Measurements from ENCODE around the gene GRIN3A.

GRIN3A gene

DNA sequence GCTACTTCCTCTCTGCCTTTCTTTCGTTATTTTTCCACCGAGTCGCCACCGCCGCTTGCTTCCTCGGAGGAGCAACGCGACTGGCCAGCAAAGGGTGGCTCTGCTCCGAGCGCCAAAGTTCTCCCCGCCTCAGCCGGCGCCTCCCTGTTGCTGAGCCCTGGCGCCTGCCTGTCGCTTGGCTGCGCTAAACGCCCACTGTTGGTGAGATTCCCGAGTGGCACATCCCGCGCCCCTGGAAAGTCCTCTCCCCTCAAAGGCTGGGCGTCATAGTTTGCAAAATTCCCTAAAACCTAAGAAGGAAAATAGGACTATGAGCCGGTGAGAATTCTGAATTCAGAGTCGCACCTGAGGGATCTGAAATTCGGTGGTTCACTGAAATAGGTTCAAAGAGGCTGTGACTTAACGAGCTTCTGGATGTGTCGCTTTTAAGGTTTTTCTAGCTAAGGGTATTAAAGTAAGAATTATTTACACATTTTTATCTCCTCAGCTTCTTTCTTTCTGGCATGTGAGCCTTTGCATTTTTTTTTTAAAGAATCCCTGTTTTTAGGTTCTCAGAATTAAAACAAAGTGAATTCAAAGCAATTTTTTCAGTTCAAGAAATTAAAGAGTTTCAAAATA, at the start of gene GRIN3A:
Gene GRIN3A (minus strand): TSS at position 82 of the 618 bp plus-strand sequence. CDS start 668 bp downstream, outside the sequence.
- Histone ChIP-seq H3K9me2 (replicated peaks; ENCODE audit: low read depth, low read length) (no peaks in the 10 kb centered on the region), H3K79me2 (ENCODE audit: insufficient read depth, low read length) (no peaks in the 10 kb centered on the region), H3K9ac (ENCODE audit: low read depth, low read length, poor library complexity, severe bottlenecking) (no peak within 1 kb of the TSS), H3K4me1 (ENCODE audit: insufficient read depth, low read length, poor library complexity, severe bottlenecking) (no peaks in the 10 kb centered on the region), H3K27me3 (ENCODE audit: insufficient read depth, low read length, poor library complexity, severe bottlenecking) (no peaks in the 10 kb centered on the region), H3K9me3 (ENCODE audit: insufficient read depth, low read depth, low read length) (no peaks in the 10 kb centered on the region), H3K4me2 (ENCODE audit: low read depth, low read length, poor library complexity, severe bottlenecking) (no peak within 1 kb of the TSS), H4K20me1 (ENCODE audit: insufficient read depth, low read length, poor library complexity, severe bottlenecking) (no peaks in the 10 kb centered on the region), H3K4me3 (ENCODE audit: low read length, poor library complexity, severe bottlenecking) (no peak within 1 kb of the TSS), H3F3A (ENCODE audit: low read depth) (no peaks in the 10 kb centered on the region), H2AFZ (ENCODE audit: low read length) (no peak within 1 kb of the TSS), H3K36me3 (ENCODE audit: insufficient read depth, low read length) (no peaks in the 10 kb centered on the region)
- TF ChIP-seq EZH2phosphoT487 (IDR thresholded peaks at IDR 0.05; ENCODE audit: borderline replicate concordance): no peak
- TF ChIP-seq, protein P1, sequence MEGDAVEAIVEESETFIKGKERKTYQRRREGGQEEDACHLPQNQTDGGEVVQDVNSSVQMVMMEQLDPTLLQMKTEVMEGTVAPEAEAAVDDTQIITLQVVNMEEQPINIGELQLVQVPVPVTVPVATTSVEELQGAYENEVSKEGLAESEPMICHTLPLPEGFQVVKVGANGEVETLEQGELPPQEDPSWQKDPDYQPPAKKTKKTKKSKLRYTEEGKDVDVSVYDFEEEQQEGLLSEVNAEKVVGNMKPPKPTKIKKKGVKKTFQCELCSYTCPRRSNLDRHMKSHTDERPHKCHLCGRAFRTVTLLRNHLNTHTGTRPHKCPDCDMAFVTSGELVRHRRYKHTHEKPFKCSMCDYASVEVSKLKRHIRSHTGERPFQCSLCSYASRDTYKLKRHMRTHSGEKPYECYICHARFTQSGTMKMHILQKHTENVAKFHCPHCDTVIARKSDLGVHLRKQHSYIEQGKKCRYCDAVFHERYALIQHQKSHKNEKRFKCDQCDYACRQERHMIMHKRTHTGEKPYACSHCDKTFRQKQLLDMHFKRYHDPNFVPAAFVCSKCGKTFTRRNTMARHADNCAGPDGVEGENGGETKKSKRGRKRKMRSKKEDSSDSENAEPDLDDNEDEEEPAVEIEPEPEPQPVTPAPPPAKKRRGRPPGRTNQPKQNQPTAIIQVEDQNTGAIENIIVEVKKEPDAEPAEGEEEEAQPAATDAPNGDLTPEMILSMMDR (conservative IDR thresholded peaks at IDR 0.05; ENCODE audit: low read length): no peak

DNA sequence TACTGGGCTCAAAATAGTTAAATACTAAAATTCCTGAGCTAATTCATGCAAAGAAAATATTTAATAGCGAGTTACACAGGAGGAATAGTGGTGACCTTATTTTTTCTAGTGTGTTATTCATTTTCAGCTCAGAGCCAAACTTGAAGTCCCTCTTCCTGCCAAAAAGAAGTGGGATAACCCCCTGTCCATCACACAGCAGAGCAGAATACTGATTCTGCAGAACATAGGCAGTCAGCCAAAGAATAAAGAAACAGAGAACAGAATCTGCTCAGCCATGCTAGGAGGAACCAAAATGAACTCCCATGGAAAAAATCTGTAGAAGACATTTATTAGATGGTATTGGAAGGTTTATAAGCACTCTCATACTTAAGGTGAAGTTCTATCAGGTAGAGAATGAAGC, 49.4 kb upstream of the GRIN3A start:
- Histone ChIP-seq H3K4me1 (ENCODE audit: insufficient read depth, low read length, poor library complexity, severe bottlenecking) (no peaks in the 10 kb centered on the region), H3K9me3 (ENCODE audit: insufficient read depth, low read depth, low read length) (no peaks in the 10 kb centered on the region)

DNA sequence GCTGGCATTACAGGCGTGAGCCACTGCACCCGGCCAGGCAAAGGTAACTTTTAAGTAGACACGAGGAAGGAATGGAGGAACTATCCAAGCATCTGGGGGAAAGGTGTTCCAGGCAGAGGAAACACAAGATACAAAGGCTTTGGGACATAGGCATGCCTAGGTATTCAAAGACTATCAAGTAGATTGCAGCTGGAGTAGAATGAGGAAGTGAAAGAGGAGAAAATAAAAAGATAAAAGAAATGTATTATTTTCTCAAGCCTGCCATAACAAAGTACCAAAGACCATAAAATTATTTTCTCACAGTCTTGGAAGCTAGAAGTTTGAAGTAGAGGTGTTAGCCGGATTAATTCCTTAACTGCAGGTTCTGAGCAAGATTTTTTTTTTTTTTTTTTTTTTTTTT, 39.9 kb upstream of the GRIN3A start:
- H3K4me3 ChIP-seq (ENCODE audit: low read length, poor library complexity, severe bottlenecking): no peak overlapping the region
- H3F3A ChIP-seq (ENCODE audit: low read depth): no peaks in the 10 kb centered on the region
- H3K36me3 ChIP-seq (ENCODE audit: insufficient read depth, low read length): no peaks in the 10 kb centered on the region
- no peaks in the 10 kb centered on the region for H3K4me1 ChIP-seq (ENCODE audit: insufficient read depth, low read length, poor library complexity, severe bottlenecking)
- no peaks in the 10 kb centered on the region for H3K9me3 ChIP-seq (ENCODE audit: insufficient read depth, low read depth, low read length)
- no peaks in the 10 kb centered on the region for H3K27me3 ChIP-seq (ENCODE audit: insufficient read depth, low read length, poor library complexity, severe bottlenecking)
- H2AFZ ChIP-seq (ENCODE audit: low read length): no peak overlapping the region
- no peak overlapping the region for H3K9ac ChIP-seq (ENCODE audit: low read depth, low read length, poor library complexity, severe bottlenecking)
- H3K9me2 ChIP-seq (replicated peaks; ENCODE audit: low read depth, low read length): no peaks in the 10 kb centered on the region
- H3K79me2 ChIP-seq (ENCODE audit: insufficient read depth, low read length): no peaks in the 10 kb centered on the region
- no peak for TF ChIP-seq EZH2phosphoT487 (IDR thresholded peaks at IDR 0.05; ENCODE audit: borderline replicate concordance)
- TF ChIP-seq, protein P1 (conservative IDR thresholded peaks at IDR 0.05; ENCODE audit: low read length): no peak
- no peaks in the 10 kb centered on the region for H4K20me1 ChIP-seq (ENCODE audit: insufficient read depth, low read length, poor library complexity, severe bottlenecking)
- H3K4me2 ChIP-seq (ENCODE audit: low read depth, low read length, poor library complexity, severe bottlenecking): no peak overlapping the region

More for the DNA sequence above, 49.4 kb upstream of the GRIN3A start:
- Histone ChIP-seq H3K4me3 (ENCODE audit: low read length, poor library complexity, severe bottlenecking) (no peak overlapping the region), H3K36me3 (ENCODE audit: insufficient read depth, low read length) (no peaks in the 10 kb centered on the region), H2AFZ (ENCODE audit: low read length) (no peak overlapping the region), H3K9ac (ENCODE audit: low read depth, low read length, poor library complexity, severe bottlenecking) (no peak overlapping the region), H3K27me3 (ENCODE audit: insufficient read depth, low read length, poor library complexity, severe bottlenecking) (no peaks in the 10 kb centered on the region), H3K9me2 (replicated peaks; ENCODE audit: low read depth, low read length) (no peaks in the 10 kb centered on the region), H3F3A (ENCODE audit: low read depth) (no peaks in the 10 kb centered on the region), H4K20me1 (ENCODE audit: insufficient read depth, low read length, poor library complexity, severe bottlenecking) (no peaks in the 10 kb centered on the region), H3K4me2 (ENCODE audit: low read depth, low read length, poor library complexity, severe bottlenecking) (no peak overlapping the region), H3K79me2 (ENCODE audit: insufficient read depth, low read length) (no peaks in the 10 kb centered on the region)
- TF ChIP-seq, protein P1 (conservative IDR thresholded peaks at IDR 0.05; ENCODE audit: low read length): no peak
- TF ChIP-seq EZH2phosphoT487 (IDR thresholded peaks at IDR 0.05; ENCODE audit: borderline replicate concordance): no peak

All from Loucy (cell line).